ENCODE results near the gene AFF3. TPM values are rescaled to one million over a fixed set of nuclear protein-coding genes. Genes with fewer than 3 reads are reported as not detected.

Gene AFF3
- total RNA-seq, 1 experiment from 2014 or later, result 0.42 TPM

DNA sequence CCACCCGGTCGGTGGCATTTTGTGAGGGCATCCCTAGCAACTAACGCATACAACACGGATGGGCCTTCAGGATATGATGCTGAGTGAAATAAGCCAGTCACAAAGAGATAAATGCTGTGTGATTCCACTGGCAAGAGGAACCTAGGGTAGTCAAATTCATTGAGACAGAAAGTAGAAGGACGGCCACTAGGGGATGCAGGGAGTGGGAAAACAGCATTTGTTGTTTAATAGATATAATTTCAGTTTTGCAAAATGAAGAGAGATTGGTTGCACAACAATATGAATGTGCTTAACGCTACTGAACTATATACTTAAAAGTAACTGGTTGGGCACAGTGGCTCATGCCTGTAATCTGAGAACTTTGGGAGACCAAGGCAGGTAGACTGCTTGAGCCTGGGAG is 112.9 kb downstream of the AFF3 start:
- CTCF ChIA-PET, result no interaction called here

DNA sequence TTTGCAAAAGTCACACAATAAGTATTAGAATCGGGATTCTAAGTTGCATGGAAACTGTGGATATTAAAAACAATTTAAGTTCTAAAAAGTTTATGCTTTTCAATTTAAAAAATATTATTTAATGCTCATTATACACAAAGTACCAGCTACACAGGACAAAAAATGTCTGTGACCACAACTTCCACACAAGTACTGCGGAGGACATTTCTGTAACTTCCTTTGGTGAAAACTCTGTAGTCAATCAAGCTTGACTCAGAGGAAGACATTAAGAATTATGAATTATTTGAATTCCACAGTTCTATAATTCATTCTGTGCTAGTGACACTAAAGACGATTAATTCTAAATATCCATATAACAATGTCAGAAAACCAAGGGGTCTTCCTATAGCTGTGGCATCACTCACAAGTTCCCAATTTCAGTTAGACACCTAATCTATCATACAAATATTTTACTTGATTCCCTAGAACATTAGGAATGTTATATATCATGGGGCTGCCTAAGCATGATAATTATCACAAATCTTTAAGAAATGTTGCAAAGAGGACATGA is 120.5 kb downstream of the AFF3 start:
- no TSS peak for BruUV-seq (replicated peaks)
- H3K27me3 Mint-ChIP-seq (ENCODE audit: insufficient read depth, unreplicated experiment), result no peaks in the 10 kb centered on the region
- TF ChIP-seq, protein P1, sequence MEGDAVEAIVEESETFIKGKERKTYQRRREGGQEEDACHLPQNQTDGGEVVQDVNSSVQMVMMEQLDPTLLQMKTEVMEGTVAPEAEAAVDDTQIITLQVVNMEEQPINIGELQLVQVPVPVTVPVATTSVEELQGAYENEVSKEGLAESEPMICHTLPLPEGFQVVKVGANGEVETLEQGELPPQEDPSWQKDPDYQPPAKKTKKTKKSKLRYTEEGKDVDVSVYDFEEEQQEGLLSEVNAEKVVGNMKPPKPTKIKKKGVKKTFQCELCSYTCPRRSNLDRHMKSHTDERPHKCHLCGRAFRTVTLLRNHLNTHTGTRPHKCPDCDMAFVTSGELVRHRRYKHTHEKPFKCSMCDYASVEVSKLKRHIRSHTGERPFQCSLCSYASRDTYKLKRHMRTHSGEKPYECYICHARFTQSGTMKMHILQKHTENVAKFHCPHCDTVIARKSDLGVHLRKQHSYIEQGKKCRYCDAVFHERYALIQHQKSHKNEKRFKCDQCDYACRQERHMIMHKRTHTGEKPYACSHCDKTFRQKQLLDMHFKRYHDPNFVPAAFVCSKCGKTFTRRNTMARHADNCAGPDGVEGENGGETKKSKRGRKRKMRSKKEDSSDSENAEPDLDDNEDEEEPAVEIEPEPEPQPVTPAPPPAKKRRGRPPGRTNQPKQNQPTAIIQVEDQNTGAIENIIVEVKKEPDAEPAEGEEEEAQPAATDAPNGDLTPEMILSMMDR (IDR thresholded peaks at IDR 0.05; ENCODE audit: unreplicated experiment), result no peak
- no peak overlapping the region for H3K4me3 Mint-ChIP-seq (ENCODE audit: unreplicated experiment)
- H3K4me1 Mint-ChIP-seq (ENCODE audit: insufficient read depth, unreplicated experiment), result no peaks in the 10 kb centered on the region
- CTCF ChIA-PET, result interaction anchor here (0.6 to 0.8 kb wide), 2 partner anchors 31 to 396 kb away, joined by 3 to 4 read pairs; no protein-coding TSS in a partner anchor
- H3K27ac Mint-ChIP-seq (ENCODE audit: low read depth, unreplicated experiment), result no peak overlapping the region
- intact Hi-C loops (cut with micrococcal nuclease), result no loop called here
- POLR2A ChIA-PET, result interaction anchor here (1.4 kb wide), 1 partner anchor 9 kb away, joined by 3 read pairs; no protein-coding TSS in a partner anchor
- peaks cover 16% of the 10 kb centered on the region for H3K9me3 Mint-ChIP-seq (ENCODE audit: unreplicated experiment)
- H3K36me3 Mint-ChIP-seq (ENCODE audit: insufficient read depth, unreplicated experiment), result no peaks in the 10 kb centered on the region
- DNase-seq (ENCODE audit: unreplicated experiment), result no peak

More for the DNA sequence above, 112.9 kb downstream of the AFF3 start:
- TF ChIP-seq, protein P1 (IDR thresholded peaks at IDR 0.05; ENCODE audit: unreplicated experiment), result no peak
- no peaks in the 10 kb centered on the region for H3K27me3 Mint-ChIP-seq (ENCODE audit: insufficient read depth, unreplicated experiment)
- DNase-seq (ENCODE audit: unreplicated experiment), result no peak
- BruUV-seq (replicated peaks), result no TSS peak
- H3K4me3 Mint-ChIP-seq (ENCODE audit: unreplicated experiment), result no peak overlapping the region
- H3K27ac Mint-ChIP-seq (ENCODE audit: low read depth, unreplicated experiment), result no peak overlapping the region
- no peaks in the 10 kb centered on the region for H3K9me3 Mint-ChIP-seq (ENCODE audit: unreplicated experiment)
- POLR2A ChIA-PET, result no interaction called here
- H3K4me1 Mint-ChIP-seq (ENCODE audit: insufficient read depth, unreplicated experiment), result no peaks in the 10 kb centered on the region
- H3K36me3 Mint-ChIP-seq (ENCODE audit: insufficient read depth, unreplicated experiment), result no peaks in the 10 kb centered on the region
- intact Hi-C loops (cut with micrococcal nuclease), result no loop called here

DNA sequence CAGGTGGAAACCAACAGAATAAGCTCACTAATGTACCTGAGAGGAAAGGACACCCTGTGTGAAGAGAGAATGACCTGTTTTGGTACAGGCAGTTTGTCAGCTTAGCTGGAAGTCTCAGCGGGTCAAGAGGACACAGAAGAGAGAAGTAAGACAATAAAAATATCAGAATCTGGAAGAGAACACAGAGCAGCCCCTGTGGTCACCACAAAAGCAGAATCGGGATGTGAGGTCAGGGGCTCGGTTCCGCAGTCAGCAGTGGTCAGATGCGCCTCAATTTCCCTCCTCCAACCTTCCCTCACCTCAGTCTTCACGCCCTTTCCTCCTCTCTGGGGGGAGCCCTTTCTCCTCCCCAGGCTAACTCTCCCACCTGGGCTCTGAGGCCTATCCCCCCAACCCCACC is 122.9 kb downstream of the AFF3 start:
- peaks cover 16% of the 10 kb centered on the region for H3K9me3 Mint-ChIP-seq (ENCODE audit: unreplicated experiment)
- H3K4me1 Mint-ChIP-seq (ENCODE audit: insufficient read depth, unreplicated experiment), result peaks cover 1% of the 10 kb centered on the region
- POLR2A ChIA-PET, result no interaction called here
- H3K4me3 Mint-ChIP-seq (ENCODE audit: unreplicated experiment), result no peak overlapping the region
- intact Hi-C loops (cut with micrococcal nuclease), result loop anchor here (10.0 kb wide), 1 partner anchor 135 kb away; no protein-coding TSS in a partner anchor
- no peak for DNase-seq (ENCODE audit: unreplicated experiment)
- BruUV-seq (replicated peaks), result no TSS peak
- H3K36me3 Mint-ChIP-seq (ENCODE audit: insufficient read depth, unreplicated experiment), result no peaks in the 10 kb centered on the region
- CTCF ChIA-PET, result no interaction called here
- no peak overlapping the region for H3K27ac Mint-ChIP-seq (ENCODE audit: low read depth, unreplicated experiment)
- TF ChIP-seq, protein P1 (IDR thresholded peaks at IDR 0.05; ENCODE audit: unreplicated experiment), result no peak
- no peaks in the 10 kb centered on the region for H3K27me3 Mint-ChIP-seq (ENCODE audit: insufficient read depth, unreplicated experiment)

DNA sequence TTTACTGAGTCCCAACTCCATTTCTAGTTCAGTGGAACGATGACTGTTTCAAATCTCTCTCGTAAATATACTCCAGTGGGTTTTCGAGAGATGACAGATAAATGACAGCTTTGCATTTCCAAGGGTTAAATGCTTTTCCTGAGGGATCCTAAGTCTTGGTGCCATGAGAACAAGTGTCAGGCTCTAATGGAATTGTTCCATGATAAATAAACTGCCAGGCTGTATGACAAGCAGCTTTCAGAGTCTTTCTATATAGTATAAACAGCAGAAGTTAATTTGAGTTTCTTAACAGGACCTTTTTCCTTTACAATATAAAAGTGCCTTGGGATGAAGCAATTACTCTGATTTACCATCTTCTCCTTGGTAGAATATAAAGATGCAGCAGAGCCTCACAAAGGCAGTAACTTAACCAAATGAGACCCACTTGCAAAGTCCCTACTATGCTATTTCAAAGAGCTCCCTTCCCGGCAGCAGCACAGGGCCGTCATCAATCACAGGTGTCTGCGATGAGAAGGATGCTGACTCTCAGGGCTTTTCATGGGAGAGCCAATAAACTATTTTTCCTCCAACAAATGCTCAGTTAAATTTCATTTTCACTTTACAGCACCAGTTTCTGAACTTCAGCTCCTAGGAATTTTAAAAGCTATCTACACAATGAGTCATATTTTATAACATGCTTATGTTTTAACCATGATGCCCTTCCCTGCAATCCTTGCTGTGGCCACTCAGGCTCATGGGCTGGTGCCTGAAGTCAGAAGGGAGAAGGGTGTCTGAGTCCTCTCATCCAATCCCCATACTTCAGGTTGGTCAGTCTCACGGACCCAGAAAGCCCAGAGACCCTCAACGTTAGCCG is 123.8 kb downstream of the AFF3 start:
- CTCF ChIA-PET, result interaction anchor here (0.5 to 0.6 kb wide), 2 partner anchors 8 to 543 kb away, joined by 3 to 5 read pairs; no protein-coding TSS in a partner anchor
- no peak for DNase-seq (ENCODE audit: unreplicated experiment)
- Mint-ChIP-seq H3K4me3 (ENCODE audit: unreplicated experiment) (no peak overlapping the region), H3K9me3 (ENCODE audit: unreplicated experiment) (peaks cover 16% of the 10 kb centered on the region), H3K27me3 (ENCODE audit: insufficient read depth, unreplicated experiment) (no peaks in the 10 kb centered on the region), H3K27ac (ENCODE audit: low read depth, unreplicated experiment) (no peak overlapping the region), H3K36me3 (ENCODE audit: insufficient read depth, unreplicated experiment) (no peaks in the 10 kb centered on the region), H3K4me1 (ENCODE audit: insufficient read depth, unreplicated experiment) (peaks cover 8% of the 10 kb centered on the region)
- intact Hi-C loops (cut with micrococcal nuclease), result loop anchor here (10.0 kb wide), 1 partner anchor 134 kb away; no protein-coding TSS in a partner anchor
- POLR2A ChIA-PET, result no interaction called here
- TF ChIP-seq, protein P1 (IDR thresholded peaks at IDR 0.05; ENCODE audit: unreplicated experiment), result no peak
- no TSS peak for BruUV-seq (replicated peaks)
